ENCODE results near the gene STK11IP.

- TF ChIP-seq POLR2A (IDR thresholded peaks at IDR 0.05): no peak
- TF ChIP-seq CTCF (IDR thresholded peaks at IDR 0.05): no peak
- TF ChIP-seq POLR2AphosphoS5 (IDR thresholded peaks at IDR 0.05): no peak
These were observed 40.2 kb downstream of the STK11IP start for GRCh38 chr2:219637842-219638185.
